A549 (cell line): Measurements from ENCODE around the gene TPPP3.
"Not testable (repeated sequence)": the region's sequence is repeated elsewhere in the genome, so short reads cannot be mapped to it uniquely, and the experiment has no call there.

ENCODE experiments used
- CBX8 ChIP-seq: fragments of 200-600 bp; sonication (generic); IDR thresholded peaks from 2 replicates; pipeline ENCODE4 v1.6.1; 2016
- CEBPB ChIP-seq, 2 experiments: fragments of >200 bp in 1 of 2; sonication (Bioruptor Twin) in 1 of 2; formaldehyde crosslinking in 1 of 2; IDR thresholded peaks; 2 replicates each; pipeline ENCODE4 v1.6.1; 2012 to 2016
- CHD2 ChIP-seq: fragments of 150-350 bp; IDR thresholded peaks from 2 replicates; pipeline ENCODE4 v1.6.1; 2014; ENCODE audit warnings: low read length; ENCODE audit not compliant: partially characterized antibody
- NFE2L2 ChIP-seq: fragments of 150-350 bp; conservative IDR thresholded peaks from 2 replicates; pipeline ENCODE4 v1.6.1; 2014; ENCODE audit warnings: low read length
- POLR2A ChIP-seq: IDR thresholded peaks from 2 replicates; pipeline ENCODE4 v1.6.1; 2012; ENCODE audit warnings: mild to moderate bottlenecking, low read length
- POLR2AphosphoS2 ChIP-seq: conservative IDR thresholded peaks from 2 replicates; pipeline ENCODE4 v1.6.1; 2012; ENCODE audit warnings: low read length, improper control_type of control experiment, inconsistent platforms
- TFCP2L1 ChIP-seq: fragments of 250-450 bp; sonication (Bioruptor Pico); IDR thresholded peaks from 2 replicates; pipeline ENCODE4 v1.5.0; 2021; ENCODE audit warnings: mild to moderate bottlenecking
- TF ChIP-seq, protein P1 (sequence below): fragments of >200 bp; sonication (Bioruptor Twin); formaldehyde crosslinking; IDR thresholded peaks from 3 replicates; pipeline ENCODE4 v1.5.1; 2016

DNA sequence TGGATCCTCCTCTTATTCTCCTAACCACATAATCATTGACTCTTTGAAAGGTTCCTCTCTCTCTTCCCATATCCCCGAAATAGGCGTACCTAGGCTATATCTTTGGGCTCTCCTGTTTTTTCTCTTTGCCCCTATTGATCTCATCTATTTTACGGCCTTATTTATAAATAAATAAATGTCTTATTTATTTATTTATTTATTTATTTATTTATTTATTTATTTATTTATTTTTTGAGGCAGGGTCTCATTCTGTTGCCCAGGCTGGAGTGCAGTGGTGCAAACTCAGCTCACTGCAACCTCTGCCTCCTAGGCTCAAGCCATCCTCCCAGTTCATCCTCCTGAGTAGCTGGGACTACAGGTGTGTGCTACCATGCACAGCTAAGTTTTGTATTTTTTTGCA lies 40.8 kb downstream of the TPPP3 start:
- not testable (repeated sequence) for TF ChIP-seq CEBPB (IDR thresholded peaks at IDR 0.05); CBX8; CHD2; TFCP2L1 (CRISPR knock-in tag); POLR2A; POLR2AphosphoS2; NFE2L2
- TF ChIP-seq, protein P1, sequence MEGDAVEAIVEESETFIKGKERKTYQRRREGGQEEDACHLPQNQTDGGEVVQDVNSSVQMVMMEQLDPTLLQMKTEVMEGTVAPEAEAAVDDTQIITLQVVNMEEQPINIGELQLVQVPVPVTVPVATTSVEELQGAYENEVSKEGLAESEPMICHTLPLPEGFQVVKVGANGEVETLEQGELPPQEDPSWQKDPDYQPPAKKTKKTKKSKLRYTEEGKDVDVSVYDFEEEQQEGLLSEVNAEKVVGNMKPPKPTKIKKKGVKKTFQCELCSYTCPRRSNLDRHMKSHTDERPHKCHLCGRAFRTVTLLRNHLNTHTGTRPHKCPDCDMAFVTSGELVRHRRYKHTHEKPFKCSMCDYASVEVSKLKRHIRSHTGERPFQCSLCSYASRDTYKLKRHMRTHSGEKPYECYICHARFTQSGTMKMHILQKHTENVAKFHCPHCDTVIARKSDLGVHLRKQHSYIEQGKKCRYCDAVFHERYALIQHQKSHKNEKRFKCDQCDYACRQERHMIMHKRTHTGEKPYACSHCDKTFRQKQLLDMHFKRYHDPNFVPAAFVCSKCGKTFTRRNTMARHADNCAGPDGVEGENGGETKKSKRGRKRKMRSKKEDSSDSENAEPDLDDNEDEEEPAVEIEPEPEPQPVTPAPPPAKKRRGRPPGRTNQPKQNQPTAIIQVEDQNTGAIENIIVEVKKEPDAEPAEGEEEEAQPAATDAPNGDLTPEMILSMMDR, result not testable (repeated sequence)
